ENCODE results near the gene PADI6. TPM values are rescaled to one million over a fixed set of nuclear protein-coding genes. Genes with fewer than 3 reads are reported as not detected.

The PADI6 gene
- total and polyA plus RNA-seq, 8 donors = not detected

DNA sequence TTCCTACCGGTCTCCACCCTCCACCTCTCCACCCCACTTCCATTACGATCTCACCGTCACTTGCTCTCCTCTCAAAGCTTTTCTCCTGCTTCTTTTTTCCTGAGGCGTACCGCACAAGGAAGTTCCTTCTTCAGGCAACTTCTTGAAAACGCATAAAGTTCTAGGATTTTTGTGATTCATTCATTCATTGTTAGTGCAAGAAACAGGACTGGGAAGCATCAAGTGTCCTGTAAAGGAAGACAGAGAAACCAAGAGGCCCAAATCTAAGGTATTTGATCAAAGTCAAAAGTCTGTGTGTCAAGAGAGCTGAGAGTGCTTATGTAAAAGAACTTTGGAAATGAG lies 68.8 kb downstream of the PADI6 start:
- intact Hi-C loops (cut with DNase I) = no loop called here
- no peaks in the 10 kb centered on the region for H3K9me3 ChIP-seq
- H3K27me3 ChIP-seq = no peaks in the 10 kb centered on the region
- ATAC-seq = no peak
- TF ChIP-seq CTCF (IDR thresholded peaks at IDR 0.05) = no peak
- no peaks in the 10 kb centered on the region for H3K36me3 ChIP-seq
- H3K4me1 ChIP-seq = peaks cover 0 to 6% (median 6%) of the 10 kb centered on the region in 3 donors
- H3K27ac ChIP-seq = no peak overlapping the region
- no peak for FAIRE-seq
- no peak overlapping the region for H3K4me3 ChIP-seq
- DNase-seq = no peak
- 81 to 86% methylated on average over 6 of the region's 6 CpGs for WGBS, 2 donors

- no peak for FAIRE-seq
- H3K4me3 ChIP-seq = no peak overlapping the region
- no peaks in the 10 kb centered on the region for H3K27me3 ChIP-seq
- DNase-seq = peak in 1 of 6 donors; percentile 9
- no peak overlapping the region for H3K27ac ChIP-seq
- no peaks in the 10 kb centered on the region for H3K36me3 ChIP-seq
- H3K9me3 ChIP-seq = no peaks in the 10 kb centered on the region
- WGBS, 2 donors = 63 to 64% methylated on average over 10 of the region's 10 CpGs
- no peak for TF ChIP-seq CTCF (IDR thresholded peaks at IDR 0.05)
- ATAC-seq = no peak
- intact Hi-C loops (cut with DNase I) = no loop called here
- peaks cover 0 to 6% (median 6%) of the 10 kb centered on the region in 3 donors for H3K4me1 ChIP-seq
Observed at GRCh38 chr1:17441265-17441992, 69.4 kb downstream of the PADI6 start.

- no peak for FAIRE-seq
- Histone ChIP-seq H3K9me3 (no peaks in the 10 kb centered on the region), H3K4me1 (peaks cover 0 to 6% (median 3%) of the 10 kb centered on the region in 3 donors), H3K27me3 (no peaks in the 10 kb centered on the region), H3K27ac (no peak overlapping the region), H3K4me3 (no peak overlapping the region), H3K36me3 (no peaks in the 10 kb centered on the region)
- TF ChIP-seq CTCF (IDR thresholded peaks at IDR 0.05) = no peak
- ATAC-seq = no peak
- intact Hi-C loops (cut with DNase I) = no loop called here
- WGBS, 2 donors = 89 to 91% methylated on average over 4 of the region's 4 CpGs
- DNase-seq = no peak
Observed at GRCh38 chr1:17441993-17442357, 70.0 kb downstream of the PADI6 start.

DNA sequence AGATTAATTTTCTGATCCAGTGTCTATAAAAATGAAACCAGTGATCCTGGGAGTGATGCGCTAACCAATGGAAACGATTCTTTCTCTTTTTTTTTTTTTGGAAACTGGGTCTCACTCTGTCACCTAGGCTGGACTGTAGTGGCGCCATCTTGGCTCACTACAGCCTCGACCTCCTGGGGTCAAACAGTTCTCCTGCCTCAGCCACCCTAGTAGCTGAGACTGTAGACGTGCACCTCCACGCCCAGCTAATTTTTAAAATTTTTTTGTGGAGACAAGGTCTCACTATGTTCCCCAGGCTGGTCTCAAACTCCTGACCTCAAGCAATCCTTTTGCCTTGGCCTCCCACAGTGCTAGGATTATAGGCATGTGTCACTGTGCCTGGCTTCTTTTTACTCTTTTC lies 70.8 kb downstream of the PADI6 start:
- no peak for ATAC-seq
- DNase-seq = no peak
- no peaks in the 10 kb centered on the region for H3K27me3 ChIP-seq
- H3K4me3 ChIP-seq = no peak overlapping the region
- 73 to 82% methylated on average over 6 of the region's 6 CpGs for WGBS, 2 donors
- intact Hi-C loops (cut with DNase I) = no loop called here
- peaks cover 0 to 6% (median 0%) of the 10 kb centered on the region in 3 donors for H3K4me1 ChIP-seq
- no peaks in the 10 kb centered on the region for H3K36me3 ChIP-seq
- H3K9me3 ChIP-seq = no peaks in the 10 kb centered on the region
- no peak for FAIRE-seq
- no peak overlapping the region for H3K27ac ChIP-seq
- no peak for TF ChIP-seq CTCF (IDR thresholded peaks at IDR 0.05)

DNA sequence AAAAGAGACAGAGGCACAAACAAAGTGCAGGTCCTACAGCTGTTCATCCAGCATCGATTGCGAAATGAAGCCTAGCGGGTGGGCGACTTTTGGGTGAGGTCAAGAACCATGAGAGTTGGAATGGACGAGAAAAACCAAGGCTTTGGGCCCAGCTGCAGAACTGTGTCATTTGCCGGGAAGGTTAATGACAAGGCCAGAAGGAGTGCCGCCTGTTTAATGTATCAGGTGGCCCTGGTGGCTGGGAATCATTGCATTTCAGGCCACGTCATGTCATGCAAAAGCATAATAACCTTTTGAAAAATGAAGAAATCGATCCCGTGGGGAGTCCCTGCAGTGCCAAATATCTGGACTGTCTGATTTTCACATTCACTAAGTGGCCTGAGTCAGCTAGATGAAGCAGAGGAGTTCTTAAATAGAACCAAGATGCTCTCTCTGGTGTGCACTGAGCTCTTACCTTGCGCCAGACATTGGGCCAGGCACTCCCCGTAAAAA lies 75.6 kb downstream of the PADI6 start:
- ATAC-seq = peak in 3 of 4 donors; percentile 35 to 48 (median 36)
- 61% methylated on average over 12 of the region's 12 CpGs for WGBS, 2 donors
- H3K4me3 ChIP-seq = no peak overlapping the region
- H3K27ac ChIP-seq = no peak overlapping the region
- no peak for FAIRE-seq
- TF ChIP-seq CTCF (IDR thresholded peaks at IDR 0.05) = no peak
- H3K27me3 ChIP-seq = no peaks in the 10 kb centered on the region
- no peaks in the 10 kb centered on the region for H3K36me3 ChIP-seq
- no peak for DNase-seq
- H3K4me1 ChIP-seq = no peaks in the 10 kb centered on the region
- H3K9me3 ChIP-seq = no peaks in the 10 kb centered on the region
- intact Hi-C loops (cut with DNase I) = no loop called here

Data from pancreas (tissue), 10 donors.